GM12892 (cell line): ENCODE measurements around the gene KIAA1549.
"Not testable (repeated sequence)": the region's sequence is repeated elsewhere in the genome, so short reads cannot be mapped to it uniquely, and the experiment has no call there.

Source experiments
- DNase-seq: peaks from one replicate; pipeline ENCODE4 v3.0.0; 2011; ENCODE audit not compliant: insufficient read length
- FAIRE-seq: peaks from 2 replicates; lab custom pipeline; 2011; peaks lifted over from hg19 to GRCh38; lab: Jason Lieb, UNC
- POLR2A ChIP-seq: IDR thresholded peaks from 2 replicates; pipeline ENCODE4 v1.6.1; 2011; ENCODE audit warnings: low read depth, low read length, control low read depth
- POLR2AphosphoS5 ChIP-seq: IDR thresholded peaks from 2 replicates; pipeline ENCODE4 v1.6.1; 2011; ENCODE audit warnings: low read depth, low read length, control low read depth
- TAF1 ChIP-seq: IDR thresholded peaks from 2 replicates; pipeline ENCODE4 v1.6.1; 2011; ENCODE audit warnings: low read depth, mild to moderate bottlenecking, control low read depth, low read length, borderline replicate concordance

Gene KIAA1549

DNA sequence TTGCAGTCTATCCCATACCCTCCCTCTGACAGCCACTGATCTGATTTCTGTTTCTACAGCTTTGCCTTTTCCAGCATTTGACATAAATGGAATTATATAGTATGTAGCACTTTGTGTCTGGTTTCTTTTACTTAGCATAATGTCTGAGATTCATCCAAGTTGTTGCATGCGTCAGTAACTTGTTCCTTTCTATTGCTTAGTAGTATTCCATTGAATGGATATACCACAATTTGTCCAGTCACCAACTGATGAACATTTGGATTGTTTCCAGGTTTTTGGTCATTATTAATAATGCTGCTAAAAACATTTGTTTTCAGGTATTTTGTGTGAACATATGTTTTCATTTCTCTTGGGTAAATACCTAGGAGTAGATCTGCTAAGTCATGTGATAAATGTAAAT is 6.5 kb upstream of the KIAA1549 start:
- FAIRE-seq (no peak), DNase-seq (no peak)
- no peak for TF ChIP-seq POLR2AphosphoS5
- no peak for TF ChIP-seq TAF1
- no peak for TF ChIP-seq POLR2A

- TF ChIP-seq POLR2AphosphoS5: no peak
- no peak for TF ChIP-seq TAF1
- TF ChIP-seq POLR2A: no peak
- DNase-seq: no peak
- FAIRE-seq: no peak
Measured at GRCh38 chr7:138982204-138982623, 1.0 kb upstream of the KIAA1549 start.

DNA sequence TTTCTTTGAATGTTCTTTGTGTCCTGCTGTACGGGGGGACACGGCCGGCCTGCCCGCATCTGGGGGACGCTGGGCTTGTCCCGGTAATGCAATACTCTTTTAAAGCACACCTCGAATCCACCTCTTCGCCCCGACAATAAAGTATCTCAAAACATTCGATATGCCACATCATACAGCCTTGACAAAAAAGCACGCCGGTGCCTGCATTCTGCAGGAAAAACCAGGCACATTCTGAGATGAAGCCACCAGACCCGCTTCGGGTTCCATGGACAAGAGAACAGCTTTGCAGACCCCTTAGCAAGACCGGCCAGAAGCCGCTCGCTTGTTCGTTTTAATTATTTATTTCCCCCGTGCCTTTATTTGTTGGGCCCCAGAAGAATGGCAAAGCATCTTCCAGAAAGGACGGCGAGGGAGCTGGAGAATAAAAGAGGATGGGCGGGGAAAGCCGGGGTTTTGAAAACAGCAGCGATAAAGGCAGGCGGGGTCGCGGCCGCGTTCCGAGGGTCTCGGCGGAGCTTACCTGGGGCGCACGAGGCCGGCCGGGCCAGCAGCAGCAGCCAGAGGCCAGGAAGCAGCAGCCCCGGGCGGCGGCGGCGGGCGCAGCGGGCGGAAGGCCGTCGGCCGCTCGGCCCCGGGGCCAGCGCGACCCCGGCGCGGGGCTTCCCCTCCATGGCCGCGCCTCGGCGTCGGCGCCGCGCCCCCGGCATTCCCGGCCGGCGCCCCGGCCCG is 462 bp downstream of the KIAA1549 start:
- no peak for DNase-seq
- no peak for FAIRE-seq
- no peak for TF ChIP-seq POLR2AphosphoS5
- TF ChIP-seq TAF1: no peak
- TF ChIP-seq POLR2A: no peak

GRCh38 chr7:138979988-138980562 is 1.1 kb downstream of the KIAA1549 start:
- no peak for DNase-seq
- TF ChIP-seq TAF1 (no peak), POLR2AphosphoS5 (no peak), POLR2A (no peak)
- no peak for FAIRE-seq

DNA sequence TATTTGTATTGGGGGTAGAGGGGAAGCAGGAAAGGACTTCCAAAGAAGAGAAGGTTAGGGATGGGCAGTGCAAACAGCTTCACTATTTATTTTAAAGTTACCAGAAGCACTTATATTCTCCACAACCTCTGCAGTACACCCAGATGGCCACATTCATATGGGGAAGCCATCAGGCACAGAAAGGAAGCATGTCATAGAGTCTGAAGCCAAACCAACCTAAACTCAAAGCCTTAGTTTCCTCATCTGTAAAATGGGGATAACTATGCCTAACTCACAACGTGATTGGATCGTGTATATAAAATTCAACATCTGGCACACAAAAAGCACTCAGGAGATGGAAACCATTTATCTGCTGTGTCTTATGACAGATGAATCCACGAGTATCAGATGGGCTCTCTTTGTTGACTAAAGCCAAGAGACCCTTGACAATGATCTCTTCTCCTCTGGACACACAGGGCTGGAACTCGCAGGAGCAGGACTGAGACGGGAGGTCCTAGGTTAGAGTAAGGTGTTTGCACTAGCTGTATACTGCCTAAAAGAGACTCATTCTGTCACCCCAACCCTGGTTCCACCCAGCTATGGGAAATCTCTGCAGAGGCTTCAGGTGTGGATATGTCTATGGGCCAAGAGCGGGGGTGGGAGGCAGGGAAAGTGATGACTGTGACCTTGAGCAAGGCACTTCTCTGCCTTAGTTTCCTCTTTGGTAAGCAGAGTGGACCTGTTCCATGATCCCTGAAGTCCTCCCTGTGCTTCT is 1.8 kb downstream of the KIAA1549 start:
- no peak for TF ChIP-seq POLR2AphosphoS5
- no peak for TF ChIP-seq TAF1
- no peak for TF ChIP-seq POLR2A
- FAIRE-seq (no peak), DNase-seq (no peak)

GRCh38 chr7:138978541-138979184 is 2.5 kb downstream of the KIAA1549 start:
- TF ChIP-seq POLR2A: no peak
- TF ChIP-seq POLR2AphosphoS5: no peak
- TF ChIP-seq TAF1: no peak
- DNase-seq (no peak), FAIRE-seq (no peak)

DNA sequence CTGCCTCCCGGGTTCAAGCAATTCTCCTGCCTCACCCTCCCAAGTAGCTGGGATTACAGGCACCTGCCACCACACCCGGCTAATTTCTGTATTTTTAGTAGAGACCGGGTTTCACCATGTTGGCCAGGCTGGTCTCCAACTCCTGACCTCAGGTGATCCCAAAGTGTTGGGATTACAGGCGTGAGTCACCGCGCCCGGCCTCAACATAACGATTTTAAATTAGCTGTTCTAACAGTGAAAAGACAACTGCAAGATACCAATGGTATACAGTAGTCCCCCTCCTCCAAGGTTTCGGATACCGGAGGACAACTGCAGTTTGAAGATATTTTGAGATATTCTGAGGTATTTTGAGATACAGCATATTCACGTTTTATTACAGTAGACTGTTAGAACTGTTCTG is 5.0 kb downstream of the KIAA1549 start:
- not testable (repeated sequence) for DNase-seq, FAIRE-seq

DNA sequence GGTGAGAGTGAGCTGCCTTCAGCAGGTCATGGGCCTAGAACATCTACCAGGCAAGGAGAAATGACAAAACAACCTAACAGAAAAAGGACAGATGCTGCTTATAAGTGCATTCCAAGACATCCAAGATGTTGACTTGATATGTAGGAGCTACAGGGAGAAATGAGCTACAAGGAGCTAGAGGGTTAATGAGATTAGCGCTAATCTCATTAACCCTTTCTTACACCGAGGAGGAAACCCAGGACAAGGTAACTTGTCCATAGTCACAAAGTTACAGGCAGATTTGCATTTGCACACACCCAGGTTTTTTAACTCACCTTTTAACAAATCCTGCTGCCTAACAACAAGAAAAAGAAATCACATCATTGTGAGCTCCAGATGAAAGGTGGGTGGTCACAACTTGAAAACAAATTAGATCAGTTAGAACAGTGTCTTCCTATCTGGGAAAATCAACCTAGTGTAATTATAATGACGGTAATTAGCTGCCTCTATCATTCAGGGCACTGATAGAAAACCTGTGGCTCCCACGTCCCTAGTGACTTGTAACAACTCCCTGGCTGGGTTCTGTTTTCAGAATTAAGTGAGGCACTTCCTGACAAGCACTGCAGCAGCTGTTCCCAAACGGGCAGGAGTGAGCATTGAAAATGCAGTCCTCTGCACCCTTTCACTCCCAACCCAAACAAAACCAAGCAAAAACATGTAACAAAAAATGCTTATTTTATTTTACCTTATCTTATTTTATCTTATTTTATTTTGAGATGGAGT is 5.7 kb downstream of the KIAA1549 start:
- TF ChIP-seq TAF1 (no peak), POLR2A (no peak), POLR2AphosphoS5 (no peak)
- FAIRE-seq: no peak
- no peak for DNase-seq

DNA sequence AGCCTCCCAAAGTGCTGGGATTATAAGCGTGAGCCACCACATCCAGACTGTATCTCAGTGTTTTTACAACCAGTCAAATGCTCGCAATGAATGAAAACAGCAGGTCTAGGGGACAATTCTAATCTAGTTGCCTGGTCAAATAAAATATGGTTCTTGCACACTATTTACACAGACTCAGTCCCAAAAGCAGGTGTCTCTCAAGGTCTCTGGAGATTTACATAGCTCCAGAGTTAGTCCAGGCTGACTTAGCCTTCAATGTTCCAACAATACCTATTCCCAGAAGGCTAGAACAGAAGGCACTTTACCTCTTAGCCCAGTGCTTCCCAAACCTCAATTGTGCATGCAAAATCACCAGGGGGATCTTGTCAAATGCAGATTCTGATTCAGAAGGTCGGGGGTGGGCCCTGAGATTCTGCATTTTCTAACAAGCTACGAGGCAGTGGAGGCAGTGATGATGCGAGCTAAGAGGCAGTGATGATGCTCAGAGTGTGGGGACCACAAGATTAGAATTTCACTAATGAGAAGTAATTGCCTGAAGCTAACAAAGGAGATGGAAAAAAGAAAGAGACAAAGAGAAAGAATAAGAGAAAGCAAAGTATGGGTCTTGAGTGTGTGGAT is 6.4 kb downstream of the KIAA1549 start:
- FAIRE-seq (no peak), DNase-seq (no peak)
- no peak for TF ChIP-seq POLR2A
- TF ChIP-seq TAF1: no peak
- no peak for TF ChIP-seq POLR2AphosphoS5

- TF ChIP-seq POLR2AphosphoS5 (no peak), TAF1 (no peak), POLR2A (no peak)
- no peak for FAIRE-seq
Measured at GRCh38 chr7:138974103-138974502, 7.1 kb downstream of the KIAA1549 start.

GRCh38 chr7:138970952-138971351 is 10.2 kb downstream of the KIAA1549 start:
- DNase-seq (no peak), FAIRE-seq (no peak)
- no peak for TF ChIP-seq POLR2A

More at GRCh38 chr7:138974103-138974502, 7.1 kb downstream of the KIAA1549 start:
- no peak for DNase-seq
